Measurements from ENCODE around the gene MRPL51. TPM values are rescaled to one million over a fixed set of nuclear protein-coding genes. Genes with fewer than 3 reads are reported as not detected.

Gene MRPL51
- total RNA-seq, 4 donors from 2014 or later, result 2.6 to 49.7 (median 40.9) TPM

DNA sequence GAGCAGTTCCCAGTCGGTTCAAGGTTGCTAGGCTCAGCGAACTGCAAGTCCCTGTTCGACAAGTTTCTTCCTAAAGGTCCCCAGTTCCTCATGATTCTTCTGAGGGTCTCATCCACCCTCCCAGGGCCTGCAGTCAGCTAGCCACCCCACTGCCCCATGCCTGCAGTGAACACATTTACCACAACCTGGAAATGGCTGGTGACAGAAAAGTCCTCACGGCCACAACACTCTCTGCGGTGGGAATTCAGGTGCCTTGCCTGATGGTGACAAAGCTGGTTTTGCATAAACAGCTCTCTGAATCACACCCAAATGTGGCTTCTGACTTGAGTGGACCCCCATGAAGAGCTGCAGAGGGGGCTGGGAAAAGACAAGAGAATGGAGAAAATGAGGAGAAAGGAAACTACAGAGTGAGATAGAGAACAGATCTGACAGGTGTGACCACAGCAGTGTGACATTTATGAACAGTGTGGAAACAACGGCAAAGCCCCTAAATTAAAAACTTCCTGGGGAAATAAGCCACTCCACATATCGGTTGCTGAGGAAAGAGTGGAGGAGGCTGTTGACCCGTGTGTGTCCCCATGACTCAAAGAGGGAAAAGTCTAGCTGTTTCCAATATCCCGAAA, 49.6 kb downstream of the MRPL51 start:
- no peak overlapping the region for H3K4me3 ChIP-seq
- 49 to 55% methylated on average over 3 to 9 of the region's 9 CpGs for WGBS, 2 donors (ENCODE audit: low coverage in 1 of 2)
- intact Hi-C loops (cut with DNase I; ENCODE audit: low total_unique reads), result no loop called here
- no peaks in the 10 kb centered on the region for H3K4me1 ChIP-seq
- in situ Hi-C loops (cut with MboI; ENCODE audit: low pct_ligation_motif_present in 1 of 4, low pct_unique_long_range_greater_than_20kb in 1 of 4, low sequenced_read_pairs in 3 of 4), result loop anchor here in 1 of 4 donors (25.0 kb wide), 1 partner anchor 94 kb away; the partner anchor contains the start of gene GAPDH
- H3K27me3 ChIP-seq, result no peaks in the 10 kb centered on the region
- no peaks in the 10 kb centered on the region for H3K9me3 ChIP-seq
- H3K27ac ChIP-seq, result peak overlapping the region; percentile 38 to 81 (median 60)
- TF ChIP-seq EP300 (IDR thresholded peaks at IDR 0.05; ENCODE audit: low read depth) (no peak), POLR2AphosphoS5 (IDR thresholded peaks at IDR 0.05) (peak in 1 of 3 donors; percentile 9)
- no peak for DNase-seq
- H3K36me3 ChIP-seq, result no peaks in the 10 kb centered on the region

DNA sequence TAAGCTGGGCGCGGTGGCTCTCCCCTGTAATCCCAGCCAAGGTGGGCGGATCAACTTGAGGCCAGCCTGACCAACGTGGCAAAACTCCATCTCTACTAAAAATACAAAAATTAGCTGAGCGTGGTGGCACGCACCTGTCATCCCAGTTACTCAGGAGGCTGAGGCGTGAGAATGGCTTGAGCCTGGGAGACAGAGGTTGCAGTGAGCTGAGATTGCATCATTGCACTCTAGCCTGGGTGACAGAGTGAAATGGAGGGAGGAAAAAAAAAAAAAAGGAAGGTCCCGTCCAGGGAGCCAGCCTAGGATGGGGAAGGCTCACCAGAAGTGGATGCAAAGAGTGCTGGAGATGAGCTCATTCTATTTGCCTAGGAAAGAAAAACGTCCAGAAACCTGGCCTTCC, 50.2 kb downstream of the MRPL51 start:
- Histone ChIP-seq H3K27ac (peak overlapping the region; percentile 16 to 57 (median 49)), H3K36me3 (no peaks in the 10 kb centered on the region), H3K27me3 (no peaks in the 10 kb centered on the region), H3K4me1 (no peaks in the 10 kb centered on the region), H3K4me3 (no peak overlapping the region), H3K9me3 (no peaks in the 10 kb centered on the region)
- no peak for DNase-seq
- in situ Hi-C loops (cut with MboI; ENCODE audit: low pct_ligation_motif_present in 1 of 4, low pct_unique_long_range_greater_than_20kb in 1 of 4, low sequenced_read_pairs in 3 of 4) (loop anchor here in 1 of 4 donors (25.0 kb wide), 1 partner anchor 94 kb away; the partner anchor contains the start of gene GAPDH), intact Hi-C loops (cut with DNase I; ENCODE audit: low total_unique reads) (no loop called here)
- 69 to 73% methylated on average over 5 to 9 of the region's 9 CpGs for WGBS, 2 donors (ENCODE audit: low coverage in 1 of 2)
- TF ChIP-seq, protein P1, sequence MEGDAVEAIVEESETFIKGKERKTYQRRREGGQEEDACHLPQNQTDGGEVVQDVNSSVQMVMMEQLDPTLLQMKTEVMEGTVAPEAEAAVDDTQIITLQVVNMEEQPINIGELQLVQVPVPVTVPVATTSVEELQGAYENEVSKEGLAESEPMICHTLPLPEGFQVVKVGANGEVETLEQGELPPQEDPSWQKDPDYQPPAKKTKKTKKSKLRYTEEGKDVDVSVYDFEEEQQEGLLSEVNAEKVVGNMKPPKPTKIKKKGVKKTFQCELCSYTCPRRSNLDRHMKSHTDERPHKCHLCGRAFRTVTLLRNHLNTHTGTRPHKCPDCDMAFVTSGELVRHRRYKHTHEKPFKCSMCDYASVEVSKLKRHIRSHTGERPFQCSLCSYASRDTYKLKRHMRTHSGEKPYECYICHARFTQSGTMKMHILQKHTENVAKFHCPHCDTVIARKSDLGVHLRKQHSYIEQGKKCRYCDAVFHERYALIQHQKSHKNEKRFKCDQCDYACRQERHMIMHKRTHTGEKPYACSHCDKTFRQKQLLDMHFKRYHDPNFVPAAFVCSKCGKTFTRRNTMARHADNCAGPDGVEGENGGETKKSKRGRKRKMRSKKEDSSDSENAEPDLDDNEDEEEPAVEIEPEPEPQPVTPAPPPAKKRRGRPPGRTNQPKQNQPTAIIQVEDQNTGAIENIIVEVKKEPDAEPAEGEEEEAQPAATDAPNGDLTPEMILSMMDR (IDR thresholded peaks at IDR 0.05), result no peak
- TF ChIP-seq POLR2AphosphoS5 (IDR thresholded peaks at IDR 0.05), result no peak
- TF ChIP-seq EP300 (IDR thresholded peaks at IDR 0.05; ENCODE audit: low read depth), result no peak
- TF ChIP-seq POLR2A (IDR thresholded peaks at IDR 0.05), result no peak

Other genes starting within 250 kb of the MRPL51 start
- gene PLEKHG6, start 182.6 kb downstream of the MRPL51 start, total RNA-seq, result 100 to 1,000 TPM; 142 to 373 (median 198) TPM
- 100 to 1,000 TPM; 229 to 317 (median 258) TPM for gene TNFRSF1A, start 151.2 kb downstream of the MRPL51 start, total RNA-seq
- gene SCNN1A, start 117.7 kb downstream of the MRPL51 start, total RNA-seq, result 100 to 1,000 TPM; 151 to 757 (median 502) TPM
- gene LTBR, start 109.1 kb downstream of the MRPL51 start, total RNA-seq, result 100 to 1,000 TPM; 148 to 367 (median 208) TPM
- gene CD27, start 48.3 kb downstream of the MRPL51 start, total RNA-seq, result 10 to 100 TPM in 1 of 4 donors, 1 to 10 TPM in 2, not detected in 1; 1.1 to 16.8 (median 2.3) TPM
- gene TAPBPL, start 41.2 kb downstream of the MRPL51 start, total RNA-seq, result 10 to 100 TPM; 47.6 to 99.1 (median 79.3) TPM
- 10 to 100 TPM in 3 of 4 donors, 1 to 10 TPM in 1; 2.6 to 23.1 (median 17.7) TPM for gene VAMP1, start 22.6 kb downstream of the MRPL51 start, total RNA-seq
- 10 to 100 TPM; 18.3 to 20.2 (median 19.2) TPM for gene NCAPD2, start 840 bp upstream of the MRPL51 start, total RNA-seq
- gene GAPDH, start 41.3 kb upstream of the MRPL51 start, total RNA-seq, result 1,000 to 10,000 TPM; 1,806 to 2,946 (median 2,333) TPM
- gene IFFO1, start 62.8 kb upstream of the MRPL51 start, total RNA-seq, result 10 to 100 TPM in 1 of 4 donors, 1 to 10 TPM in 3; 6.1 to 54.2 (median 8.0) TPM
- gene NOP2, start 75.0 kb upstream of the MRPL51 start, total RNA-seq, result 100 to 1,000 TPM in 1 of 4 donors, 10 to 100 TPM in 3; 12.8 to 167 (median 30.5) TPM
- 100 to 1,000 TPM; 142 to 165 (median 154) TPM for gene CHD4, start 114.1 kb upstream of the MRPL51 start, total RNA-seq
- 10 to 100 TPM; 27.9 to 50.1 (median 30.2) TPM for gene LPAR5, start 142.7 kb upstream of the MRPL51 start, total RNA-seq
- gene ACRBP, start 154.2 kb upstream of the MRPL51 start, total RNA-seq, result 1 to 10 TPM in 3 of 4 donors, not detected in 1; 2.2 to 2.9 (median 2.7) TPM
- gene ING4, start 169.9 kb upstream of the MRPL51 start, total RNA-seq, result 100 to 1,000 TPM in 1 of 4 donors, 10 to 100 TPM in 3; 41.8 to 165 (median 56.6) TPM
- gene ZNF384, start 196.1 kb upstream of the MRPL51 start, total RNA-seq, result 10 to 100 TPM; 34.8 to 49.4 (median 42.8) TPM
- gene PIANP, start 207.6 kb upstream of the MRPL51 start, total RNA-seq, result under 1 TPM in 1 of 4 donors, not detected in 3; 0.64 TPM
- 10 to 100 TPM; 13.1 to 44.9 (median 36.9) TPM for gene COPS7A, start 230.8 kb upstream of the MRPL51 start, total RNA-seq